H9 (cell line): ENCODE data around the gene PTPRN2. TPM values are rescaled to one million over a fixed set of nuclear protein-coding genes. Genes with fewer than 3 reads are reported as not detected.

Experiments
- DNase-seq: peaks from one replicate; pipeline ENCODE4 v3.0.0-alpha.2; 2017
- H2AFZ ChIP-seq: one replicate; pipeline ENCODE4 v1.6.1; 2013; ENCODE audit warnings: mild to moderate bottlenecking, low read length, control low read depth, moderate library complexity
- H2AK5ac ChIP-seq: 2 replicates; pipeline ENCODE4 v1.6.1; 2013; ENCODE audit warnings: low read length, control low read depth, mixed read lengths; ENCODE audit not compliant: insufficient read length
- H2BK120ac ChIP-seq: one replicate; pipeline ENCODE4 v1.6.1; 2013; ENCODE audit warnings: low read depth, mild to moderate bottlenecking, low read length, control low read depth, inconsistent platforms; ENCODE audit not compliant: poor library complexity, severe bottlenecking
- H2BK12ac ChIP-seq: 2 replicates; pipeline ENCODE4 v1.6.1; 2013; ENCODE audit warnings: low read length, control low read depth, mixed read lengths, low read depth; ENCODE audit not compliant: insufficient read length
- H2BK15ac ChIP-seq: 2 replicates; pipeline ENCODE4 v1.6.1; 2013; ENCODE audit warnings: low read depth, low read length, control low read depth
- H2BK20ac ChIP-seq: one replicate; pipeline ENCODE4 v1.6.1; 2013; ENCODE audit warnings: low read depth, mild to moderate bottlenecking, low read length, control low read depth, inconsistent platforms; ENCODE audit not compliant: poor library complexity, severe bottlenecking
- H2BK5ac ChIP-seq: 2 replicates; pipeline ENCODE4 v1.6.1; 2013; ENCODE audit warnings: low read length, control low read depth, mixed read lengths; ENCODE audit not compliant: insufficient read length
- H3K14ac ChIP-seq: 2 replicates; pipeline ENCODE4 v1.6.1; 2013; ENCODE audit warnings: low read length, control low read depth; ENCODE audit not compliant: insufficient read depth
- H3K18ac ChIP-seq: 2 replicates; pipeline ENCODE4 v1.6.1; 2013; ENCODE audit warnings: low read depth, mild to moderate bottlenecking, mixed read lengths, low read length, control low read depth; ENCODE audit not compliant: insufficient read length
- H3K23ac ChIP-seq: 2 replicates; pipeline ENCODE4 v1.6.1; 2013; ENCODE audit warnings: low read length, control low read depth, mixed read lengths, low read depth; ENCODE audit not compliant: insufficient read length
- H3K23me2 ChIP-seq: 2 replicates; pipeline ENCODE4 v1.6.1; 2013; ENCODE audit warnings: low read depth, mild to moderate bottlenecking, mixed read lengths, low read length, control low read depth; ENCODE audit not compliant: insufficient read length, poor library complexity, severe bottlenecking
- H3K27ac ChIP-seq: 2 replicates; pipeline ENCODE4 v1.5.1; 2013; ENCODE audit warnings: low read length, control low read depth, mixed read lengths, low read depth; ENCODE audit not compliant: insufficient read length
- H3K27me3 ChIP-seq: 2 replicates; pipeline ENCODE4 v1.6.1; 2013; ENCODE audit warnings: low read length, control low read depth, inconsistent platforms; ENCODE audit not compliant: insufficient read depth
- H3K4ac ChIP-seq: 2 replicates; pipeline ENCODE4 v1.6.1; 2013; ENCODE audit warnings: low read depth, mild to moderate bottlenecking, control low read depth, inconsistent platforms, low read length, moderate library complexity
- H3K4me1 ChIP-seq: 2 replicates; pipeline ENCODE4 v1.6.1; 2013; ENCODE audit warnings: low read length, control low read depth, inconsistent platforms; ENCODE audit not compliant: insufficient read depth
- H3K4me2 ChIP-seq: 2 replicates; pipeline ENCODE4 v1.6.1; 2013; ENCODE audit warnings: low read length, control low read depth, mixed read lengths; ENCODE audit not compliant: insufficient read length, insufficient read depth
- H3K56ac ChIP-seq: 2 replicates; pipeline ENCODE4 v1.6.1; 2013; ENCODE audit warnings: low read depth, mild to moderate bottlenecking, mixed read lengths, low read length, control low read depth; ENCODE audit not compliant: insufficient read length
- H3K79me1 ChIP-seq: 2 replicates; pipeline ENCODE4 v1.6.1; 2013; ENCODE audit warnings: low read depth, mild to moderate bottlenecking, moderate library complexity, low read length, control low read depth, inconsistent platforms; ENCODE audit not compliant: insufficient read depth, poor library complexity, severe bottlenecking
- H3K79me2 ChIP-seq: 2 replicates; pipeline ENCODE4 v1.6.1; 2013; ENCODE audit warnings: low read length, control low read depth, inconsistent platforms; ENCODE audit not compliant: insufficient read depth
- H3K9ac ChIP-seq: 2 replicates; pipeline ENCODE4 v1.6.1; 2013; ENCODE audit warnings: low read length, control low read depth, mixed read lengths; ENCODE audit not compliant: insufficient read length; ENCODE audit errors: extremely low read depth
- H3K9me3 ChIP-seq: one replicate; pipeline ENCODE4 v1.6.1; 2013; ENCODE audit warnings: low read depth, low read length, inconsistent platforms; ENCODE audit not compliant: control insufficient read depth
- H3T11ph ChIP-seq: one replicate; pipeline ENCODE4 v1.6.1; 2013; ENCODE audit warnings: mild to moderate bottlenecking, low read length, control low read depth, inconsistent platforms
- H4K20me1 ChIP-seq: one replicate; pipeline ENCODE4 v1.6.1; 2013; ENCODE audit not compliant: control insufficient read depth, insufficient read length, insufficient read depth
- H4K5ac ChIP-seq: 2 replicates; pipeline ENCODE4 v1.6.1; 2013; ENCODE audit warnings: low read depth, mild to moderate bottlenecking, mixed read lengths, low read length, control low read depth; ENCODE audit not compliant: insufficient read length
- H4K8ac ChIP-seq: replicated peaks from 2 replicates; pipeline ENCODE4 v1.6.1; 2013; ENCODE audit warnings: low read length, control low read depth, mixed read lengths, low read depth; ENCODE audit not compliant: insufficient read length
- H4K91ac ChIP-seq: 2 replicates; pipeline ENCODE4 v1.6.1; 2013; ENCODE audit warnings: low read depth, mild to moderate bottlenecking, moderate library complexity, mixed read lengths, low read length, control low read depth; ENCODE audit not compliant: insufficient read length
- H3K27ac Mint-ChIP-seq, 3 experiments: 2 replicates in 2 of 3; 3 replicates in 1 of 3; pipeline ENCODE4 v1.8.0; 2020 to 2021; ENCODE audit warnings: mixed read lengths in 3 of 3, mild to moderate bottlenecking in 1 of 3, moderate library complexity in 1 of 3
- H3K27me3 Mint-ChIP-seq: 2 replicates; pipeline ENCODE4 v1.8.0; 2021; ENCODE audit warnings: low read depth, mild to moderate bottlenecking, moderate library complexity, mixed read lengths
- H3K36me3 Mint-ChIP-seq, 3 experiments: 2 replicates in 2 of 3; 3 replicates in 1 of 3; pipeline ENCODE4 v1.8.0; 2020 to 2021; ENCODE audit warnings: low read depth in 3 of 3, mixed read lengths in 3 of 3; ENCODE audit not compliant: insufficient read depth in 1 of 3
- H3K4me1 Mint-ChIP-seq, 2 experiments: 2 replicates each; pipeline ENCODE4 v1.8.0; 2020; ENCODE audit warnings: mixed read lengths in 2 of 2
- H3K4me3 Mint-ChIP-seq, 2 experiments: 2 replicates in 1 of 2; 3 replicates in 1 of 2; pipeline ENCODE4 v1.8.0; 2020 to 2021; ENCODE audit warnings: mild to moderate bottlenecking in 2 of 2, mixed read lengths in 2 of 2, moderate library complexity in 1 of 2
- H3K9me3 Mint-ChIP-seq, 2 experiments: 2 replicates in 1 of 2; 3 replicates in 1 of 2; pipeline ENCODE4 v1.8.0; 2020; ENCODE audit warnings: mild to moderate bottlenecking in 2 of 2, mixed read lengths in 2 of 2, moderate library complexity in 1 of 2
- CTCF ChIP-seq: fragments of 200-600 bp; sonication (generic); conservative IDR thresholded peaks from 3 replicates; pipeline ENCODE4 v1.8.0; 2021; ENCODE audit warnings: antibody characterized with exemption, mild to moderate bottlenecking
- WGBS: extraction: QIAGEN DNeasy Blood & Tissue Kit; methylation state at CpG from one replicate; pipeline ENCODE4 v1.1.7; 2013; ENCODE audit warnings: missing lambda C conversion rate, low lambda C conversion rate, mixed read lengths; ENCODE audit not compliant: insufficient read length; ENCODE audit errors: extremely low coverage; 5-methylcytosine and 5-hydroxymethylcytosine counted together
- total RNA-seq: library from RNA; stranded (reverse); gene quantifications from 2 replicates; pipeline ENCODE4 v1.2.1, GENCODE V29; 2021

Gene PTPRN2
- total RNA-seq, 1 experiment from 2014 or later, result 5.2 TPM

DNA sequence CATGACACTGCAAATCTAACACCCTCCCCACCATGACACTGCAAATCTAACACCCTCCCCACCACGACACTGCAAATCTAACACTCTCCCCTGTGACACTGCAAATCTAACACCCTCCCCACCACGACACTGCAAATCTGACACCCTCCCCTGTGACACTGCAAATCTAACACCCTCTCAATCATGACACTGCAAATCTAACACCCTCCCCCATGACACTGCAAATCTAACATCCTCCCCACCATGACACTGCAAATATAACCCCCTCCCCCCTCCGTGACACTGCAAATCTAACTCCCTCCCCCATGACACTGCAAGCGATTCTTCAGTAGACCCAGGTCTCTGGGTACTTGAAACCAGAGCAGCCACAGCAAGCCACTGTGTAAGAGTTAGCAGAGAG is 646.4 kb downstream of the PTPRN2 start:
- no peak overlapping the region for H4K91ac ChIP-seq
- H3K27ac Mint-ChIP-seq, result no peak overlapping the region
- H2AK5ac ChIP-seq, result no peak overlapping the region
- no peaks in the 10 kb centered on the region for H3K79me1 ChIP-seq
- H3K4me2 ChIP-seq, result no peak overlapping the region
- H3K18ac ChIP-seq, result no peak overlapping the region
- no peak overlapping the region for H4K8ac ChIP-seq
- H3K4me1 ChIP-seq, result no peaks in the 10 kb centered on the region; the same call in 1 of the 2 replicates
- H4K20me1 ChIP-seq, result no peaks in the 10 kb centered on the region
- no peak overlapping the region for H3T11ph ChIP-seq
- no peaks in the 10 kb centered on the region for H3K9me3 ChIP-seq
- no peak overlapping the region for H3K56ac ChIP-seq
- no peak overlapping the region for H3K4ac ChIP-seq
- H3K4me3 Mint-ChIP-seq, result no peak overlapping the region
- no peak overlapping the region for H2BK12ac ChIP-seq
- TF ChIP-seq CTCF, result no peak
- H3K27me3 ChIP-seq, result no peaks in the 10 kb centered on the region
- peaks cover 0 to 13% (median 0%) of the 10 kb centered on the region in 3 experiments; a peak in 6 of 7 replicates for H3K36me3 Mint-ChIP-seq
- no CpG with 5 or more reads among the region's 4 CpGs for WGBS
- no peak overlapping the region for H4K5ac ChIP-seq
- H2AFZ ChIP-seq, result no peak overlapping the region
- no peaks in the 10 kb centered on the region for H3K23me2 ChIP-seq
- no peaks in the 10 kb centered on the region for H3K79me2 ChIP-seq
- H3K14ac ChIP-seq, result no peak overlapping the region
- no peak overlapping the region for H3K23ac ChIP-seq
- H2BK15ac ChIP-seq, result no peak overlapping the region
- H3K9me3 Mint-ChIP-seq, result peaks cover 4 to 25% of the 10 kb centered on the region in 2 experiments; a peak in 4 of 5 replicates
- no peak for DNase-seq
- H3K9ac ChIP-seq, result no peak overlapping the region
- peaks cover 7% of the 10 kb centered on the region for H3K27me3 Mint-ChIP-seq
- H2BK20ac ChIP-seq, result no peak overlapping the region
- no peak overlapping the region for H2BK5ac ChIP-seq
- peaks cover 16 to 17% of the 10 kb centered on the region in 2 experiments for H3K4me1 Mint-ChIP-seq
- H2BK120ac ChIP-seq, result no peak overlapping the region
- no peak overlapping the region for H3K27ac ChIP-seq
